GM21717 (cell line): ENCODE data around the gene TXLNB.
A peak's percentile ranks its signal among the peaks of the same experiment; 100 is the strongest.

Source experiments
- ATAC-seq: cut with Tn5 transposase; IDR thresholded peaks from one replicate; pipeline ENCODE4 v1.9.1; 2021; ENCODE audit warnings: mild to moderate bottlenecking, moderate library complexity; ENCODE audit not compliant: unreplicated experiment

The TXLNB gene

GRCh38 chr6:139275279-139276055, 16.3 kb downstream of the TXLNB start:
- ATAC-seq, result no peak

GRCh38 chr6:139271056-139271455, 20.7 kb downstream of the TXLNB start:
- ATAC-seq, result peak; percentile 88

- no peak for ATAC-seq
Measured at GRCh38 chr6:139270249-139270648, 21.5 kb downstream of the TXLNB start.

- ATAC-seq, result no peak
Measured at GRCh38 chr6:139265512-139266190, 26.1 kb downstream of the TXLNB start.

DNA sequence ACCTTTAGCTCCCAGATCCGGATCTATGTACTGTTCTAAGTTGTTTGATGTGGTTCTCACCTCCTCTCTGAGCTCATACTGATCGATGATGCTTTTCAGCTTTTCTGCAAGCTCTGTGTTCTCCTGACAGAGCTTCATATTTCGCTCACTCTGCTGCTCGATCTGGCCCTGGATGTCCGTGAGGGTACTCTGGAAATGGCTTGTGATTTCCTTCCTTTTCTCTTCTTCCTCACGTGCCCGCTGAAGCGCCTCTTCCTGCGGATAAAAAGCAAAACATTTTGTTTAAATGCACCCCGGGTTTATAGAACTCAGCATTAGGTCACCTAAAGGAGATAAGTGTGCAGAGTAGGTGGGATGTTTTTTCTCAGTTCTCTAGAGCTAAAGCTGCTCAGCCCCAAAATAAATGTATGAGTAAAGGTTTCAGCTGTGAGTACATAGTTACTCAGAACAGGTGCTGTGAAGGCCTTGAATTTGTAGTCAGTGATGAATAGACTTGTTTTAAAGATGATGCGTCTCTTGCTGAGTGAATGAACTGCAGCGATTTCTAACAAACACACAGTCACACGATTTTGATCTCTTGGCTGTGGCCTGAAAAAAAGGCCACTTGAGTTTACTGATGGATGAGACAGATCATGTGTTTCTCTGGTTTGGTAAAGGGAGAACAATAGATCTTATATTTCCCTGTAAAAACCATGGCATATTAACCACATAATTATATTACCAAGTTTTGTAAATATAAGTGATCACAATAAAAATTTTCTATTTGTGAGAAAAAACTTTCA, 29.1 kb downstream of the TXLNB start:
- ATAC-seq, result peak; percentile 97

GRCh38 chr6:139257821-139258398, 33.9 kb downstream of the TXLNB start:
- ATAC-seq, result peak; percentile 37

GRCh38 chr6:139257291-139257690, 34.5 kb downstream of the TXLNB start:
- no peak for ATAC-seq

DNA sequence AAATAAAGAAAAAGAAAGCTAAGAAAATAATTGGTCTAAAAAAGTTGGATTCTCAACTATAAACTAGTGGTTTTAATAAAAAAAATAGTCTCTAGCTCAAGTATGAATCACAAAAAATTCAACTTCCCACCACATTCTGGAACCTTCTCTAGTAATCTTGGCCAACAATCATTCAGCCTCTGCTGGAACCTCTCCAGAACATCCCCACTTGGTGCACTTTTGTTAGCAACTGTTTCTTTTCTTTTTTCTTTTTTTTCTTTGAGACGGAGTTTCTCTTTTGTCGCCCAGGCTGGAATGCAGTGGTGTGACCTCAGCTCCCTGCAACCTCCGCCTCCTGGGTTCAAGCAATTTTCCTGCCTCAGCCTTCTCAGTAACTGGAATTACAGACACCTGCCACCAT, 35.7 kb downstream of the TXLNB start:
- ATAC-seq, result no peak

DNA sequence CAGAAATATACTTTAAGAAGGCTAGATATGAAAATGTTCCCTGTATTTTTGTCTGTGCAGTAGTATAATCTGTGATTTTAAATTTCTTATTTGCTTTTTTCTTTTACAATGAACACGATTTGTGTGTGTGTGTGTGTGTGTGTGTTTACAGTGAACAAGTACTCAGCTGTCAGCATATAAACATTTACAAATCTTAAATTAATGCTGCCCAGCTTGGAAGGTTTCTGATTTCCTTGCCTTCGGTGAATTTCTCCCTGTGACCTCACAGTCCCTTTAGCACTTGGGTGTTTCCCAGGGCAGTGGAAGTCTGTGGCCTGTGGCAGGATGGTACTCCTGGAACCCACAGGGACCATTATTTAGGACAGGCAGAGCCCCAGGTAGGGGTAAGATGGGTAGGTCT, 37.6 kb downstream of the TXLNB start:
- no peak for ATAC-seq

DNA sequence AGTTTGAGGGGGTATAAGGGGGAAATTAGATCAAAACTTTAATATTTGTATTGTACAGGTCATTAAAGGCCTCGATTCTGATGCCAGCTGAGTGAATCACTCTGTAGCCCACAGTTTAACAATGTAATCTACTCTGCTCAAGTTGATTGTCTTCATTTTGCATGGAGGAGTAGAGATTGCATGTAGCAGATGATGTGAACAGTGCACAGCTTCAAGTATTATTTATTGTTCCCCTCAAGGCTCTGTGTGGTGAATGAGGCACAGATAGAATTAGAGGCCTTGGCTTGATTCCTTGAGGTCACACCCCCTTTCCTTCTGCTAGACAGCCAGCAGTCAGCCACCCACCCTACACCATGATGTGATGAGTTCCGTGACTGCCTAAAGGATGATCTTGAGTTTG, 38.1 kb downstream of the TXLNB start:
- ATAC-seq, result no peak

DNA sequence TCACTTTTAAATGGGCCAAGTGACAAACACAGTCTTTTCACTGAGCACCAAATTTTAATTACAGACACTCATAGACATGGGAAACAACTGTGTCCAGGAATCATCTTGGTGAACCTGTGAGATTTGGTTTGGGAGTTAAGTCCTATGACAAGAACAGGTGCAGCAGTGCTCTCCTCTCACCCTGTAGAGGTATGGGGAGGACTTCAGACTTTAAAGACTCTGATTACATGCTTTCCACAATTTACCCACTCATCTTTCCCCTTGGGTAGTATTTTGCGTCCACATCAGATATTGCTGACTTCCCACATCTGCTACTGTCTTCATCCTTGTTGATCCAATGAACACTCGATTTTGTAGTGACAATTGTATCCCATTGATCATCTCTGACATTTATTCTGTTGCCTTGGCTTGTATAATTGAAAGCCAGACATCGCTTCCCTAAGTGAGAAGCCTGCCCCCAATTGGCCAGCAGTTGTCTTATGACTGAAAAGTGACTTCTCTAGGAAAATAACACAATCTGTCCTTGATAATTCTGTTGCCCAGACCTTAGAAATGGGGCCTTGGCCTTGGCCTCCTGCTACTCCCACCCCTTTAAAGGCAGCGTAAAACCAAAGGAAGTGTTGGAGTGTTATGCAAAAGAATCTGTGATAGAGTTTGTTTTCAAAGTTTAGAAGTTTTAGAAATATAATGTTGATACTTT, 40.0 kb downstream of the TXLNB start:
- ATAC-seq, result no peak

GRCh38 chr6:139251045-139251690, 40.6 kb downstream of the TXLNB start:
- ATAC-seq, result peak; percentile 55

DNA sequence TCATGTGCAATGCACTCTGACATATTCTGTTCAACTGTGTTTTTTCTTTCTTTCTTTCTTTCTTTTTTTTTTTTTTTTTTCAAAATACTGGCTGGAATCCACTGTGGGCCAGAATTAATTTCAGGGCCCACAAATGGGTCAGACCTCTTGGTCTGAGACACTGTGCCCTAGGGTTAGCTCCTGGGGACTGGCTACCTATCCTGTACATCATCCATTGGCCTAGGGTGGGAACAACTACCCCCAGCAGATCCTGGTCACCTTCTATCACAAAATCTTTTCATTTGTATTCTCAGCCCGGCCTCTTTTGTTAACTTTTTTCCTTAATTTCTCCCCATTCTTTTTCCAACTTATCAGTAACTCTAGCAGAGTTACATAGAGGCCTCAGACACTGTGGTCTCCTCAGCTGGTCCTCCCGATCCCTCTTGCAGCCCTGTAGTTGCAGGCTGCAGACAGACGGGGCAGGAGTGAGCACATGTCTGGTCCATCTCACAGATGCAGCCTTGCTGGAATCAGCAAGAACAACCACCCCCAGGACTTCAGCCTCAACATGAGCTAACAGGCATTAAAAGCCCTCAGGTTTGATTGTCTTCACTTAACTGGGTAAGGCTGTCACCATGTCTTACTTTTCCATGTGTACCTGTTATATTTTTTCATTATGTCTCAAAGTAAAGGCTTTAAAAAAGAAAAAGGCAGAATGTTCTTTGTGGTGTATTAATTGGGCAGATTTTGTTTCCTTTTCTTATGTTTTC, 41.3 kb downstream of the TXLNB start:
- ATAC-seq, result peak; percentile 92

DNA sequence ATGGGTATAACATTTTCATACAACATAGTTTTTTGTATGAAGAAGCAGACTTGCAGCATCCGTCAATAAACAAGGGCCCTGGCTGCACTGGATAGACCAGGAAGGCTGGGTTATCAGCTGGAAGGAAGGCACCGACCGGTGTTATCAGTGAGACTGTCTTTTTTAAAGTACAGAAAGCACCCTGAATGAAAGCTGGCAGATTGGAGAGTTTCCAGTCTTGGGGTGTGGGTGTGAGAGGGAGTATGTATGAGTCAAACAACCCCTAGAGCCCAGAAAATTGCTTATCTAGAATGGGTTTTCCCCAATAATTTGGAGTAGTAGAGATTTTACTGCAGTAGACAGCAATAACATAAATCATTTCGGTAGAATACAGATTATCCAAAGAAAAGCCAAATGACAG, 42.4 kb downstream of the TXLNB start:
- peak; percentile 37 for ATAC-seq

DNA sequence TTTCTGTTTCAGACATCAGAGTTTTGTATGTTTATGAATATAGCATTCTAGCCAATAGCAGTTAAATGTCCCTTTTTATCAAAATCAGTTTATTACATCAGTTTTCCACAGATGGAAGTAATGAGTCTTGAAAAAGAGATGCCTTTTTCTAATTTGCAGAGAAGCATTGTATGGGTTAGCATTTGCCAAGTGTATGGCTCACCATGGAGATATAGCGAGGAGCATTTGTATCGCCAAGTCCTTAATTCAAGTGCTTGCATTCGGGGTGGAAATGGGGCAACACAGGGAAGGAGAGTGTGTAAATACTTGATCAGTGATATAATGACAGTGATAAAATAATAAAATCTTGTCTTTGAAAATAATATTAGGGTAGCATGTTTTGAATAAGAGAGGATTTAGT, 42.9 kb downstream of the TXLNB start:
- ATAC-seq, result no peak

DNA sequence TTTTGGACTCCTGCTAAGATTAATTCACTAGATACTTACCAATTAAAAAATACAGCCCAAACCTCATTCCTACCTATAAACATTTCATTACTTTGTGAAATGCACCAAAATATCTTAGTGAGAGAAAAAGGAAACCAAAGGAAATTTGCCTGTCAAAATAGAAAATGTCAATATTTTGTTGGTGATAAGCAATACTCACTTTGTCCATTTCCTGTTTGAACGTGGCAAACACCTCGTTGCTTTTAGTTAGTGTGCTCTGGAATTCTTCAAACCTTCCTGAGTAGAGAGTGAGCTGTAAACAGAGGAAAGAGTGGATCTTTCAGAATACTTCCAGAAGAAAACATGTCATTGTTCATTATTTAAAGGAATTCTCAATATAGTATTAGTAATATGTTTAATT, 44.2 kb downstream of the TXLNB start:
- no peak for ATAC-seq

DNA sequence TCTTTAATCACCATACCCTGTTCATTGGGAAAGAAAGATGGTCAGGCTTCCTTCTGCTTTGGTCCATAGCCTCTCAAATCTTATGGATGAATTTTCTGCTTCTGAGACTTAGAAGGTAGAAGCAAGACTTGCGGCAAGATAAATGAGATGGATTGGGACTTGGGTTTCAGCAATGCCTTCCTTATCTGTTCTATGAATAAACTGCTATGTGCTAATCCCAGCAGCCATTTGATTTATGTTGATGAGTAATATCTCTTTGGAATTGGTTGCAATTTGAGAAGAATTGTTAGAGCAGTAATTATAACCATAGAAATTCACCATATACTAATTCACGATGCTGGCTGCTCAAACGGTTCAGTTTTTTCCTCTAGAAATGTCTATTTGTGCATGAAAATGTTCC, 48.3 kb downstream of the TXLNB start:
- no peak for ATAC-seq

DNA sequence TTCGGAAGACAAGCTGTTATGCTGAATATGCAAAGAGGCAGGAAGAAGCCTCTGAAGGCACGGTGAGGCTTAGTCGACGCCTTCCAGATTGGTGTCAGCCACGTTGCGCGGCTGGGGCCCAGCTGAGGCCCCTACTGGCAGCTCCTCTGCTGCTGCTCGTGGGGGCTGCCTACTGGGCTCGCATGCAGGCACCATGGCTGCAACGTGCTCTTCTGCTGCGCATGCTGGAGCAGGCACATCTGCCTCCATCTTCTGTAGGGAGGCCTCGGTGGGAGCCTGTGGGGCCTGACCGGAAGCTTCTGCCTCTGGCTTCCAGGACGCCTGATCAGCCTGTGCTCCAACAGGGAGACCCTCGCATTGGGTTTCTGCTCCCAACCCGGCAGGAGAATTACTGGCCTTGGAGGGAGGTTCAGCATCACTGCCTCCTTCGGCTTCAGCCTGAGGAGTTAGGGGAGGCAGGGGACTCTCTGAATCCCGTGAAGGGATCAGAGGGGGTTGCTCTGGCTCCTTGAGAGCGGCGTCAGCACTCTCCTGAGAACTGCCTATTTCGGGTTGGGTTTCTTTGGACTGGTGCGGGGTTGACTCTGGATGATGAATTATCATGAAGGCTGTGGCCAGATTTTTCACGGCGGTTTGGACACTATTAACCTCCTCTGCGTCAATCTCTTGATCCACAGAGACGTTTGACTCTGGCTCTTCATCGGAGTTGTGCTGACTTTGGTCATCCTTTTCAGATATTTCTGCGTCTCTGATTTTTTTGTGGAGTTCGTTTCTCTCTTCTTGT, 49.1 kb downstream of the TXLNB start:
- no peak for ATAC-seq
